Activated CD4-positive, alpha-beta T cell treated with anti-CD3 and anti-CD28 coated beads for 24 hours (primary cell): ENCODE measurements around the gene DAAM2.

ENCODE experiments used
- DNase-seq, 2 donors: peaks; one replicate each; pipeline ENCODE4 v3.0.0-alpha.2; 2020; ENCODE audit warnings: low read depth in 2 of 2

DAAM2 gene

GRCh38 chr6:39930540-39930939, 138.4 kb downstream of the DAAM2 start:
- no peak for DNase-seq

GRCh38 chr6:39931607-39932006, 139.4 kb downstream of the DAAM2 start:
- no peak for DNase-seq

GRCh38 chr6:39932386-39932910, 140.3 kb downstream of the DAAM2 start:
- no peak for DNase-seq

- DNase-seq: no peak
These were observed 141.5 kb downstream of the DAAM2 start for GRCh38 chr6:39933669-39934130.

- peak; percentile 18 to 31 for DNase-seq
These were observed 142.1 kb downstream of the DAAM2 start, which contains the start of gene MOCS1 for GRCh38 chr6:39934131-39934757. MOCS1 (minus strand) TSS chr6:39934462; CDS start chr6:39934417, 45 bp downstream.

GRCh38 chr6:39935241-39935640, 143.1 kb downstream of the DAAM2 start:
- DNase-seq: no peak

- DNase-seq: no peak
These were observed 144.7 kb downstream of the DAAM2 start for GRCh38 chr6:39936857-39937256.

- DNase-seq: no peak
These were observed 145.6 kb downstream of the DAAM2 start for GRCh38 chr6:39937686-39938333.

GRCh38 chr6:39938773-39939654, 146.8 kb downstream of the DAAM2 start:
- no peak for DNase-seq

GRCh38 chr6:39941138-39941537, 149.0 kb downstream of the DAAM2 start:
- DNase-seq: no peak

GRCh38 chr6:39941820-39942219, 149.6 kb downstream of the DAAM2 start:
- DNase-seq: no peak

GRCh38 chr6:39942903-39943580, 150.9 kb downstream of the DAAM2 start:
- no peak for DNase-seq

GRCh38 chr6:39945626-39946025, 153.4 kb downstream of the DAAM2 start:
- no peak for DNase-seq

GRCh38 chr6:39947611-39948068, 155.5 kb downstream of the DAAM2 start:
- DNase-seq: no peak

GRCh38 chr6:39948199-39948791, 156.1 kb downstream of the DAAM2 start:
- DNase-seq: no peak

GRCh38 chr6:39950125-39950720, 158.0 kb downstream of the DAAM2 start:
- no peak for DNase-seq

GRCh38 chr6:39951191-39951590, 159.0 kb downstream of the DAAM2 start:
- DNase-seq: no peak

- DNase-seq: no peak
These were observed 159.5 kb downstream of the DAAM2 start for GRCh38 chr6:39951716-39952115.

GRCh38 chr6:39952167-39952566, 160.0 kb downstream of the DAAM2 start:
- DNase-seq: no peak

GRCh38 chr6:39953076-39953618, 161.0 kb downstream of the DAAM2 start:
- DNase-seq: no peak
